ENCODE results near the gene MYADML2.
"Not testable (repeated sequence)": the region's sequence is repeated elsewhere in the genome, so short reads cannot be mapped to it uniquely, and the experiment has no call there.

The MYADML2 gene, protein sequence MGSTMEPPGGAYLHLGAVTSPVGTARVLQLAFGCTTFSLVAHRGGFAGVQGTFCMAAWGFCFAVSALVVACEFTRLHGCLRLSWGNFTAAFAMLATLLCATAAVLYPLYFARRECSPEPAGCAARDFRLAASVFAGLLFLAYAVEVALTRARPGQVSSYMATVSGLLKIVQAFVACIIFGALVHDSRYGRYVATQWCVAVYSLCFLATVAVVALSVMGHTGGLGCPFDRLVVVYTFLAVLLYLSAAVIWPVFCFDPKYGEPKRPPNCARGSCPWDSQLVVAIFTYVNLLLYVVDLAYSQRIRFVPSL

GRCh38 chr17:81947189-81947588 lies at the start of gene MYADML2:
Gene MYADML2, minus strand, starts transcription at chr17:81947233. Its CDS starts 5,492 bp downstream, at chr17:81941741.
- no peak for DNase-seq (ENCODE audit: low spot score)

DNA sequence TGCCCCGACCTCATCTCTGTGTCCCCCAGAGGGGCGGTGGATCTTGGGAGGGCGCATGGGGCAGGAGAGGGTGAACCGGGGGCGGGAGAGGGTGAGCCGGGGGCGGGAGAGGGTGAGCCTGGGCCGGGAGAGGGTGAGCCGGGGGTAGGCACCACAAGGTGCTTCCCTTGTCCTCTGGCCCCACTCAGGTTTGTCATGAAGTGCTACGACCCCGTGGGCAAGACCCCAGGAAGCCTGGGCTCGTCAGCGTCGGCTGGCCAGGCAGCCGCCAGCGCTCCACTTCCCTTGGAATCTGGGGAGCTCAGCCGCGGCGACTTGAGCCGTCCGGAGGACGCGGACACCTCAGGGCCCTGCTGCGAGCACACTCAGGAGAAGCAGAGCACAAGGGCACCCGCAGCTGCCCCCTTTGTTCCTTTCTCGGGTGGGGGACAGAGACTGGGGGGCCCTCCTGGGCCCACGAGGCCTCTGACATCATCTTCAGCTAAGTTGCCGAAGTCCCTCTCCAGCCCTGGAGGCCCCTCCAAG lies 49.3 kb upstream of the MYADML2 start:
- DNase-seq (ENCODE audit: low spot score), result no peak

DNA sequence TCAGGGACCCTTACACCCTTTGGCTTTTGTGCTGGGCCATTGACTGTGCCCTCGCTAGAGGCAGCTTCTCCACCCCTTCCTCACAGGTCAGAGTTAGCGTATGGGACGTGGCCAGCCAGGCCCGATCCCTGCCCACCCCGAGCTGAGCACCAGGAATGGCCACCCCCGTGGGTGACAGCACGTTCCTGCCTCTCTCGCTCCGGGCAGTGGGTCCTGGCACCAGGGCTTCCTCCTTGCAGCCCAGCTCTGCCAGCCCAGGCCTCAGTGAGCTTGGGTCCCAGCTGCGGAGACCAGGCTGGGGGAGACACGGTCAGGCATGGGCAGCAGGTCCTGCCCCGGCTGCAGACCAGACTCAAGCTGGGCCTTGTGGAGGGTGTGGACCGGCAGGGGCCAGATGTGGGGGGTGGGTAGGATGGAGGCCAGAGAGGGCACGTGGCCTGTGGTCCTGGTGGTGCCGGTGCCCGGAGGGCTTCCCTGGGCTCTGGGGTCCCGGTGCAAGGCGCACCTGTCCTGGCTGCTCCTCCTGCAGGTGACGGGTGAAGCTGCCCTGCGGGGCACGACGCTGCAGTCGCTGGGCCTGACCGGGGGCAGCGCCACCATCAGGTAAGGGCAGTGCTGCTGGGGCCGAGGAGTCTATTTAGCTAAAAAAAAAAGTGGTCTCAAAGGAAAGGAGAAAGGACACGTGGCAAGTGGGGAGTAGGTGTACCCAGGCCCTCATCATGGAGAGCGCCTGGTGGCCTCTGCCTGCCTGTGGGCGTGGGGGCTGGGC lies 48.6 kb upstream of the MYADML2 start:
- DNase-seq (ENCODE audit: low spot score), result no peak

- DNase-seq (ENCODE audit: low spot score), result no peak
Observed at GRCh38 chr17:81994593-81995462, 47.8 kb upstream of the MYADML2 start.

DNA sequence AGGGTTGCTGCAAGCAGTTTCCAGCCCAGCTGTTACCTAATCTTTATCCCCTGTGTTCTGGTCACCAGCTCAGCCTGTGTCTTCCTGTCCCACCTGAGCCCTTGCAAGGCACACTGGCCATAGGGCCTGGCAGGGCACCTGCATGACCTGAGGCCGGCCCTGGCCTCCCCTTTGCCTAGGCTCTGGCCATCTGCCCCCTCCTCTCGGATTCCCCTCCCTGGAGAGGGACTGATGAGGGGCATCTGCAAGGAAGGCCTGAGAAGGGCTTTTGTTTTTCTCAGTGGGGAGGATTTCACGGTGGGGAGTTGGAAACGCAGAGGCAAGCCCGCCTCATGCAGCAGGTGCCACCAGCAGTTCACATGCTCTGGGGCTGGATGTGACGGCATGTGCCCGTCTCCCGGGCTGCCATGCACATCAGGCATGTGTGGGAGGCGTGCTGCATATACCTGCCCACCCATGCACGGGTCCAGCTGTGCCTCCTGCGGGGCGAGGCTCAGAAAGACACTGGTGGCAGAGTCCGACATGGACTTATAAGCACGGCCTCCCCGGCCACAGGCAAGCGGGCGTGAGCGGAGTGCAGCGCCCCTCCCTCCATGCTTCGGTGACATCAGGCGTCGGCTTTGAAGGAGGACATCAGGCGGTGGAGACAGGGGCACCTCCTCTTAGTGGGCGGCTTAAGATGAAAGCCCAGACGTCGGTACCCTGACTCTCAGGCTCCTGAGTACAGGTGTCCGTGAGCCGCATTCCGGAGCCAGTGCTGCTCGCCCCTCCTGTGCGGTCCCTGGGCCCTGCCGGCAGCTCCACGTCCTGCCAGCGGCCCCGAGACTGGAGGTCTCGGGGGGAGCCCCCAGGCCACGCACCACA lies 46.9 kb upstream of the MYADML2 start:
- DNase-seq (ENCODE audit: low spot score), result no peak

GRCh38 chr17:81992306-81993102 lies 45.5 kb upstream of the MYADML2 start:
- peak; percentile 80 for DNase-seq (ENCODE audit: low spot score)

- DNase-seq (ENCODE audit: low spot score), result peak; percentile 97
Observed at GRCh38 chr17:81991684-81992305, 44.8 kb upstream of the MYADML2 start.

DNA sequence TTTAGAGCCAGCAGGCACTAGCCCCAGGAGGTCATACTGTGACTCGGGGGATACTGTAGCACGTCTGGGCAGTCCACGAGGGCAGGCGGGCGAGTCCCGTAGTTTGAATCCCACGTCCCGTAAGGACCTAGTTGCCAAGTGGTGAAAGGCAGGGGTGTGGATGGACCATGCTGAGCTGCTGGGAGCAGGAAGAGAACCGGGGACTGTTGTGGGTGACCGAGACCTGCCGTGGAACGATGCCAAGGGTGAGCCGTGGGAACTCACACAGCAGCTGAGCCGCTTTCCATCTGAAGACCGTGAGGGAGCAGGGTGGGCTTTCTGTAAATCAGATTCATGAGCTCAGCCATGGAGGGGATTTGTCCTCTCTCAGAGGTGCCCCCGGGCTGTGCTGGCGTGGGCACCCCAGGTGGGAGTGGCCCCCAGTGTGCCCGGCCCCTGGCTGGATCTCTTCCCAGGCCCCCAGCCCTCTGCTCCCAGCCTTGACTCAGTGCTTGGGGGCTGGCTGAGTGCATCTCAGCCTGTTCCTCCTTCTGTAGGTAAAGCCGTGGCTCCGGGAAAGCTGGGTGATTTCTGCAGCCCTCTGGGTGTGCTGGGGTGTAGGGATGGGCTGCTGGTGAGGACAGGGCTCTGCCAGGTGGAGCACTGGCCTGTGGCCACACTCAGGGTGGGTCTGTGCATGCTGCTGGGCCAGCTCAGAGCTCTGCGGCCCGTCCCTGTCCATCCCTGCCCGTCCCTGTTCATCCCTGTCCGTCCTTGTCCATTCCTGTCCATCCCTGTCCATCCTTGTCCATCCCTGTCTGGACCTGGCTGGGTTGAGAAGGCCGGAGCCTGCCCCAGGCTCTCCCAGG lies 44.0 kb upstream of the MYADML2 start:
- no peak for DNase-seq (ENCODE audit: low spot score)

- DNase-seq (ENCODE audit: low spot score), result no peak
Observed at GRCh38 chr17:81987161-81987770, 40.2 kb upstream of the MYADML2 start.

- no peak for DNase-seq (ENCODE audit: low spot score)
Observed at GRCh38 chr17:81986606-81987005, 39.6 kb upstream of the MYADML2 start.

DNA sequence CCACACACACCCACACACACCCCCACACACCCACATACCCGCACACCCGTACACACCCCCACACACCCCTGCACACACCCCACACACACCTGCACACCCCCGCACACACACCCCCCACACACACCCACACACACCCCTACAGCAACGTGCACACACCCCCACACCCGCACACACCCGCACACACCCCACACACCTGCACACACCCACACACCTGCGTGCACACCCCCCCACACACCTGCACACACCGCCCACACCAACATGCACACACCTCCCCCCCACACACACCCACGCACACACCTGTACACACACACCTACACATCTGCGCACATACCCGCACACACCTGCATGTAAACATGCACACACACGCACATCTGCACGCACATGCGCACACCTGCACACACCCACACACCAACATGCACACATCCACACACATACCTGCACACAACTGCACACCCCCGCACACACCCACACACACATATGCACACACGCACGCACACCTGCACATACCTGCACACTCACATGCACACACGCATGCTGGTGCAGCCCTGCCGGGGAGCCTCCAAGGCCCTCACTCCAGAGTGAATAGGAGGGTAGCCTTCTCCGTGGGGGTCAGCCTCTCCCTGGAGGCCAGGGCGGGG lies 37.9 kb upstream of the MYADML2 start:
- DNase-seq (ENCODE audit: low spot score), result no peak

DNA sequence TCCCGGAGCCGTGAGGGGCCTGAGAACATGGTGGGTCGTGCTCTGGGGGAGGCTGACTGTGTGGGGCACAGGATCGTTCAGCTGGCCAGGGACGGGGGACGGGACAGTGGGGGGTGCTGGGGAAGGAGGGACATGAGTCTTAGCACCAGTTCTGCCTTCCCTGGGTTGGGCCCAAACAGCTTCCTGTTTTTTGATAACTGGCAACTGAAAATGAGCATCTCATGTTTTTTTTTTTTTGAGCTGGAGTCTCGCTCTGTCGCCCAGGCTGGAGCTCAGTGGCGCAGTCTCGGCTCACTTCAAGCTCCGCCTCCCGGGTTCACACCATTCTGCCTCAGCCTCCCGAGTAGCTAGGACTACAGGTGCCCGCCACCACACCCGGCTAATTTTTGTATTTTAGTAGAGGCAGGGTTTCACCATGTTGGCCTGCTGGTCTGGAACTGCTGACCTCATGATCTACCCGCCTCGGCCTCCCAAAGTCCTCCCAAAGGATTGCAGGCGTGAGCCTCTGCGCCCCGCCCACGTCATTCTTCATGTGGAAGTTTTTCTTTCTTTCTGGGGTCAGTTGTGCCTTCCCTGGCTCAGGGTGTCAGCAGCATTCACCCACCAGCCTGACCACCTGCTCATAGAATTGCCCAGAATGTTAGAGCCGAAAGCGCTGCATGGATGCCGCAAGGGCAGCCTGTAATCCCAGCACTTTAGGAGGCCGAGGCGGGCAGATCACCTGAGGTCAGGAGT lies 36.8 kb upstream of the MYADML2 start:
- DNase-seq (ENCODE audit: low spot score), result no peak

DNA sequence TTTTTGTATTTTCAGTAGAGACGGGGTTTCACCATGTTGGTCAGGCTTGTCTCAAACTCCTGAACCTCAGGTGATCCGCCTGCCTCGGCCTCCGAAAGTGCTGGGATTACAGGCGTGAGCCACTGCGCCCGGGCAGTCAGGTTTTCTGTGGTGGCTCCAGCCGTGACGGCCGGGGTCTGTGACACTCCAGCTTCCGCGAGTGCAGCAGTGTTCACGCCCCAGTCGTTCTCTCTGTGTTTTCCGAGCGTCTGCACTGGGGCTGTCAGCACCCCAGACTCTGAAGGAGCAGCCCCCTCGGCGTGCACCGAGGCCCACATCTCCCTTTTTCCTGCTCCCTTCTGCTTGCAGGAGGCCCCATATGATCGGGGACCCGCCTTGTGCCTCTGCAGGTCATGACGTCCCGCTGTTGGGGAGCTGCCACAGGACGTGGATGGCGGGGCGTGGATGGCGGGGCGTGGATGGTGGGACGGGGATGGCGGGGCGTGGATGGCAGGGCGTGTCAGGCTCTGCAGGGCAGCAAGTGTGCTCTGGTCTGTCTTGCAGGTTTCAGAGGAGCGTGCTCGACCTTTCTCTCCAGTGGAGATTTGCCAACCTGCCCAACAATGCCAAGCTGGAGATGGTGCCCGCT lies 36.1 kb upstream of the MYADML2 start:
- DNase-seq (ENCODE audit: low spot score), result no peak

DNA sequence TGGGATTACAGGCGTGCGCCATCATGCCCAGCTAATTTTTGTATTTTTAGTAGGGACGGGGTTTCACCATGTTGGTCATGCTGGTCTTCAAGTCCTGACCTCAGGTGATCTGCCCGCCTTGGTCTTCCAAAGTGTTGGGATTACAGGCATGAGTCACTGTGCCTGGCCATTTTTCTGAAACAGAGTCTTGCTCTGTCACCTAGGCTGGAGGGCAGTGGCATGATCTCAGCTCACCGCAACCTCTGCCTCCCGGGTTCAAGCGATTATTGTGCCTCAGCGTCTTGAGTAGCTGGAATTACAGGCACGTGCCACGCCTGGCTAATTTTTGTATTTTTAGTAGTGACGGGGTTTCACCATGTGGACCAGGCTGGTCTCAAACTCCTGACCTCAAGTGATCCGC lies 34.5 kb upstream of the MYADML2 start:
- not testable (repeated sequence) for DNase-seq (ENCODE audit: low spot score)

DNA sequence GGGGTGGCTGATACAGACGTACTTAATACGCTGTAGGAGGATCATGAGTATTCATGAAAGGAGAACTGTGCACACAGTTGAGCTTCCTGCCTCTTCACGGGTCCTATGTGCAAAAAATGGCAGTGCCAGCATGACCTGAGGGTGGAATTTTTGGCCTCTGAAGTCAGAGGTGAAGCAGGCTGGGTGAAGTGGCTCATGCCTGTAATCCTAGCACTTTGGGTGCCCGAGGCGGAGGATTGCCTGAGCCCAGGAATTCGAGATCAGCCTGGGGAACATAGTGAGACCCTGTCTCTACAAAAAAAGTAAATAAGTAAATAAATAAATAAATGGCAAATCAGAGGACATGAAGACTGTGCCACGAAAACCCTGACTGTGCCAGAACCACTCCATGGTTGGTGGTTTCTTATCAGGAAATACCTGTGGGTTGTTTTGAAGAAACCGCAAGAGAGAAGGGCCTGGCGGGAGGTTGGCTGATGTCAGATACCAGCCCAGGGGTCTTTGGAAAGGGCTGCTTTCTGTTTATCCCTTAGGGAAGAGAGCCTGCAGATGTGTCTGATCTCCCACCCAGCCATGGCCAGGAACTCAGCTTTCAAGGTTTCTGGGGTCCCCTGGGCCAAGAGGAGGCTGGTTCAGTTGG lies 33.8 kb upstream of the MYADML2 start:
- peak; percentile 73 for DNase-seq (ENCODE audit: low spot score)

- no peak for DNase-seq (ENCODE audit: low spot score)
Observed at GRCh38 chr17:81980122-81980521, 33.1 kb upstream of the MYADML2 start.
